OCI-LY1 (cell line): Measurements from ENCODE around the gene RNF217.

Experiments
- H2AFZ ChIP-seq: fragments of 200-600 bp; sonication (generic), shearing (Covaris generic); 2 replicates; pipeline ENCODE4 v1.6.0; 2014; ENCODE audit warnings: antibody characterized with exemption, mild to moderate bottlenecking, low read length
- H3F3A ChIP-seq: fragments of 200-600 bp; sonication (generic), shearing (Covaris generic); 2 replicates; pipeline ENCODE4 v1.6.0; 2014; ENCODE audit warnings: mild to moderate bottlenecking, antibody characterized with exemption, low read length, moderate library complexity; ENCODE audit not compliant: insufficient read depth
- H3K27ac ChIP-seq: fragments of 200-600 bp; sonication (generic); 2 replicates; pipeline ENCODE4 v1.5.1; 2014; ENCODE audit warnings: low read length, mixed run types, mild to moderate bottlenecking, low read depth; ENCODE audit not compliant: poor library complexity, severe bottlenecking
- H3K27me3 ChIP-seq: fragments of 200-600 bp; sonication (generic); 2 replicates; pipeline ENCODE4 v1.6.0; 2014; ENCODE audit warnings: antibody characterized with exemption, mild to moderate bottlenecking, low read length, moderate library complexity; ENCODE audit not compliant: insufficient read depth
- H3K36me3 ChIP-seq: fragments of 200-600 bp; sonication (generic); 2 replicates; pipeline ENCODE4 v1.6.1; 2014; ENCODE audit warnings: mild to moderate bottlenecking, antibody characterized with exemption, low read length, moderate library complexity, mixed read lengths; ENCODE audit not compliant: insufficient read depth
- H3K4me1 ChIP-seq: fragments of 200-600 bp; sonication (generic); 2 replicates; pipeline ENCODE4 v1.5.1; 2014; ENCODE audit warnings: mild to moderate bottlenecking, low read length, moderate library complexity; ENCODE audit not compliant: insufficient read depth, severe bottlenecking
- H3K4me2 ChIP-seq: fragments of 200-600 bp; sonication (generic), shearing (Covaris generic); 2 replicates; pipeline ENCODE4 v1.6.1; 2014; ENCODE audit warnings: low read length
- H3K4me3 ChIP-seq: fragments of 200-600 bp; sonication (generic); 2 replicates; pipeline ENCODE4 v1.5.1; 2014; ENCODE audit warnings: low read length, low read depth, mild to moderate bottlenecking, mixed read lengths; ENCODE audit not compliant: poor library complexity, severe bottlenecking
- H3K79me2 ChIP-seq: fragments of 200-600 bp; shearing (Covaris generic); 2 replicates; pipeline ENCODE4 v1.6.1; 2016; ENCODE audit warnings: mixed run types, low read length, mixed read lengths; ENCODE audit not compliant: insufficient read depth
- H3K9ac ChIP-seq: fragments of 200-600 bp; sonication (generic), shearing (Covaris generic); 2 replicates; pipeline ENCODE4 v1.6.1; 2014; ENCODE audit warnings: mild to moderate bottlenecking, low read length, mixed read lengths
- H3K9me2 ChIP-seq: fragments of 200-600 bp; sonication (generic), shearing (Covaris generic); 2 replicates; pipeline ENCODE4 v1.6.1; 2014; ENCODE audit warnings: low read depth, mild to moderate bottlenecking, low read length, mixed read lengths
- H3K9me3 ChIP-seq: fragments of 200-600 bp; shearing (Covaris generic); 2 replicates; pipeline ENCODE4 v1.6.1; 2014; ENCODE audit warnings: low read length, mixed read lengths
- H4K20me1 ChIP-seq: fragments of 200-600 bp; sonication (generic), shearing (Covaris generic); 2 replicates; pipeline ENCODE4 v1.6.0; 2016; ENCODE audit warnings: mild to moderate bottlenecking, low read length; ENCODE audit not compliant: insufficient read depth
- EZH2 ChIP-seq: fragments of 200-600 bp; sonication (generic), shearing (Covaris generic); IDR thresholded peaks from 2 replicates; pipeline ENCODE4 v1.8.0; 2017; ENCODE audit warnings: borderline replicate concordance, mixed run types, mild to moderate bottlenecking, antibody characterized with exemption, low read length, moderate library complexity, mixed read lengths
- TF ChIP-seq, protein P1 (sequence below): fragments of 200-600 bp; sonication (generic), shearing (Covaris generic); IDR thresholded peaks from 2 replicates; pipeline ENCODE4 v1.5.1; 2017; ENCODE audit warnings: mild to moderate bottlenecking, antibody characterized with exemption, low read length, moderate library complexity, mixed read lengths

The RNF217 gene

DNA sequence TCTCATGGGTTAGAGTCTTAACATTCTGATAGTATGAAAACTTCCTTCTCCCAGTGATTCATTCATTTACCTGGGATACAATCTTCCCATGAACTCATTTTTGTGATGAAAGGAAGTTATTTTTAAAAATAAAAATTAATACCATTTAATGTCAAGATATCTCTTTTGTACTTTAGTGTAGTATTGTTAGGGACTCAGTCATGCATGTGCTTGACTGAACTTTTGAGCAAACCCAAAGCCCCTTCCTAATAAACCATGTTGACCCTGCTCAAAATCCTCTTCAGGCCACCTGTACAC is 52.4 kb downstream of the RNF217 start:
- Histone ChIP-seq H2AFZ (no peak overlapping the region), H3K9me2 (no peaks in the 10 kb centered on the region), H3K9me3 (no peaks in the 10 kb centered on the region), H3K27me3 (no peaks in the 10 kb centered on the region), H3F3A (no peaks in the 10 kb centered on the region), H3K27ac (no peak overlapping the region), H3K4me3 (no peak overlapping the region), H3K79me2 (no peaks in the 10 kb centered on the region), H3K9ac (no peak overlapping the region), H3K36me3 (no peaks in the 10 kb centered on the region), H3K4me1 (no peaks in the 10 kb centered on the region), H4K20me1 (no peaks in the 10 kb centered on the region), H3K4me2 (no peak overlapping the region)
- TF ChIP-seq, protein P1, sequence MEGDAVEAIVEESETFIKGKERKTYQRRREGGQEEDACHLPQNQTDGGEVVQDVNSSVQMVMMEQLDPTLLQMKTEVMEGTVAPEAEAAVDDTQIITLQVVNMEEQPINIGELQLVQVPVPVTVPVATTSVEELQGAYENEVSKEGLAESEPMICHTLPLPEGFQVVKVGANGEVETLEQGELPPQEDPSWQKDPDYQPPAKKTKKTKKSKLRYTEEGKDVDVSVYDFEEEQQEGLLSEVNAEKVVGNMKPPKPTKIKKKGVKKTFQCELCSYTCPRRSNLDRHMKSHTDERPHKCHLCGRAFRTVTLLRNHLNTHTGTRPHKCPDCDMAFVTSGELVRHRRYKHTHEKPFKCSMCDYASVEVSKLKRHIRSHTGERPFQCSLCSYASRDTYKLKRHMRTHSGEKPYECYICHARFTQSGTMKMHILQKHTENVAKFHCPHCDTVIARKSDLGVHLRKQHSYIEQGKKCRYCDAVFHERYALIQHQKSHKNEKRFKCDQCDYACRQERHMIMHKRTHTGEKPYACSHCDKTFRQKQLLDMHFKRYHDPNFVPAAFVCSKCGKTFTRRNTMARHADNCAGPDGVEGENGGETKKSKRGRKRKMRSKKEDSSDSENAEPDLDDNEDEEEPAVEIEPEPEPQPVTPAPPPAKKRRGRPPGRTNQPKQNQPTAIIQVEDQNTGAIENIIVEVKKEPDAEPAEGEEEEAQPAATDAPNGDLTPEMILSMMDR = no peak
- no peak for TF ChIP-seq EZH2

DNA sequence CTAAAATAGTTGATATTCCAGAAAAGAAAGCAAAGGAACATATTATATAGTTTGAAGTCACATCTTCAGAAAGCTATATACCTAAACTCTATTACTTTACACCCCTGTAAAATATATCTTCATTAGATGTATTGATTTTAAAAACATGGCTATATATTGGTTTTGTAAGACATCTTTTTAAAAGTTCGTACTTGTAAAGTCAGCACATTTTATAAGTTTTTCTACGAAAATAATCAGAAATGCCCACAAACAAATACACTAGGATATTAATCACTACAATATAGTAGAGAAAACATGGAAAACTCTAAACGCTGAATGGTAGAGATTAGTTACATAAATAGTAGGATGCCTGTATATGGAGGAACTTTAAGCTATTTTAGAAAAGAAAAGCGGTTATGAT is 52.9 kb downstream of the RNF217 start:
- Histone ChIP-seq H3K9me2 (no peaks in the 10 kb centered on the region), H3K79me2 (no peaks in the 10 kb centered on the region), H3K4me1 (no peaks in the 10 kb centered on the region), H2AFZ (no peak overlapping the region), H3K36me3 (no peaks in the 10 kb centered on the region), H3K9ac (no peak overlapping the region), H3K4me2 (no peak overlapping the region), H3K9me3 (no peaks in the 10 kb centered on the region), H4K20me1 (no peaks in the 10 kb centered on the region), H3K27me3 (no peaks in the 10 kb centered on the region), H3K4me3 (no peak overlapping the region), H3F3A (no peaks in the 10 kb centered on the region), H3K27ac (no peak overlapping the region)
- TF ChIP-seq, protein P1 = no peak

DNA sequence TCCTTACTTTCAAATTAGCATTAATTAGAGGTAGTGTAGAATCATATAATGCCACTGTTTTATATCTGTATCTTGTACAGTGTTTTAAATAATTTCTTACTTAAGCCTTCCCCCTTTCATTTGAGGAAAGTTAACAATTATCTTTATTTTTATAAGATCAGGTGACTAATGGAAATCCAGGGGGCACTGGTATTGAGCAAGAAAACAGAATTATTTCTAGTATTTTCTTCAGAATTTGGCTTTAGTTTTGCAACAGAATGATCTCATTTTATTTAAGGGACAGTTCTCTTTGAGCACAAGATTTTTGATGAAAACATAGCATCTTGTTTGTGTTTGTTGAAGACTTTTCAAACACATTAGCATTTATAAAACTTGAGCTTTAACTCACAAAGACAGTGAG is 55.9 kb downstream of the RNF217 start:
- Histone ChIP-seq H3K79me2 (no peaks in the 10 kb centered on the region), H3K27me3 (no peaks in the 10 kb centered on the region), H3K9me3 (no peaks in the 10 kb centered on the region), H3K36me3 (no peaks in the 10 kb centered on the region), H3K9me2 (no peaks in the 10 kb centered on the region), H3K4me3 (no peak overlapping the region), H3K4me2 (no peak overlapping the region), H3K4me1 (no peaks in the 10 kb centered on the region), H4K20me1 (no peaks in the 10 kb centered on the region), H3K27ac (no peak overlapping the region), H3K9ac (no peak overlapping the region), H3F3A (no peaks in the 10 kb centered on the region), H2AFZ (no peak overlapping the region)
- TF ChIP-seq, protein P1 = no peak
- TF ChIP-seq EZH2 = no peak
